ENCODE results near the gene TMEM94. TPM values are rescaled to one million over a fixed set of nuclear protein-coding genes. Genes with fewer than 3 reads are reported as not detected.

Gene TMEM94
- total and polyA plus RNA-seq, 2 of the 13 experiments (the other 11 are each of a cell fraction or from before 2014, with no cell fraction given), result 32.6 to 134 TPM

- TF ChIP-seq KDM2A (CRISPR knock-in tag; IDR thresholded peaks at IDR 0.05; ENCODE audit: borderline replicate concordance, low read depth) (peak; percentile 56), ZNF251 (CRISPR knock-in tag; IDR thresholded peaks at IDR 0.05) (no peak), HINFP (CRISPR knock-in tag; IDR thresholded peaks at IDR 0.05; ENCODE audit: low read depth) (0 out of 2 replicates have a peak, but pooled peaks have one; percentile 20), ZNF33B (CRISPR knock-in tag; IDR thresholded peaks at IDR 0.05) (peak; percentile 35; the same call in 1 of the 2 replicates), ZNF614 (CRISPR knock-in tag; IDR thresholded peaks at IDR 0.05; ENCODE audit: borderline replicate concordance) (no peak), ZNF274 (CRISPR knock-in tag; IDR thresholded peaks at IDR 0.05) (0 out of 2 replicates have a peak, but pooled peaks have one; percentile 50), PPARG (CRISPR knock-in tag; conservative IDR thresholded peaks at IDR 0.05) (0 out of 2 replicates have a peak, but pooled peaks have one; percentile 15), IKZF4 (CRISPR knock-in tag; IDR thresholded peaks at IDR 0.05; ENCODE audit: borderline replicate concordance, low read depth, not compliant biosample characterization) (peak; percentile 47), GTF3A (CRISPR knock-in tag; conservative IDR thresholded peaks at IDR 0.05) (no peak), ZNF564 (CRISPR knock-in tag; IDR thresholded peaks at IDR 0.05) (no peak), ZNF619 (CRISPR knock-in tag; IDR thresholded peaks at IDR 0.05) (0 out of 2 replicates have a peak, but pooled peaks have one; percentile 37), PHF8 (CRISPR knock-in tag; IDR thresholded peaks at IDR 0.05) (no peak), ZNF333 (CRISPR knock-in tag; IDR thresholded peaks at IDR 0.05; ENCODE audit: borderline replicate concordance) (no peak), MBNL3 (CRISPR knock-in tag; conservative IDR thresholded peaks at IDR 0.05) (no peak), SNRNP70 (IDR thresholded peaks at IDR 0.05; ENCODE audit: low read depth, low read length) (no peak), CEBPB (IDR thresholded peaks at IDR 0.05; ENCODE audit: borderline replicate concordance, low read depth, low read length) (peak; percentile 52), ZNF839 (CRISPR knock-in tag; IDR thresholded peaks at IDR 0.05; ENCODE audit: borderline replicate concordance) (no peak), SMC3 (IDR thresholded peaks at IDR 0.05; ENCODE audit: low read length) (peak; percentile 27; the same call in 1 of the 2 replicates), ZNF335 (CRISPR knock-in tag; IDR thresholded peaks at IDR 0.05) (peak; percentile 41; the same call in 1 of the 2 replicates), MAFG (CRISPR knock-in tag; IDR thresholded peaks at IDR 0.05) (no peak), ZBTB7A (CRISPR knock-in tag; IDR thresholded peaks at IDR 0.05) (0 out of 2 replicates have a peak, but pooled peaks have one; percentile 37), JUN (CRISPR knock-in tag; IDR thresholded peaks at IDR 0.05) (no peak), ATF5 (CRISPR knock-in tag; IDR thresholded peaks at IDR 0.05; ENCODE audit: low read depth) (no peak), NAIF1 (CRISPR knock-in tag; IDR thresholded peaks at IDR 0.05; ENCODE audit: borderline replicate concordance) (no peak), YEATS2 (CRISPR knock-in tag; IDR thresholded peaks at IDR 0.05; ENCODE audit: borderline replicate concordance) (no peak)
Measured at GRCh38 chr17:75468291-75468754, 11.9 kb downstream of the TMEM94 start (continued).

All from HepG2 (cell line).